Occipital lobe (tissue), 3 donors: Measurements from ENCODE around the gene TTC9. TPM values are rescaled to one million over a fixed set of nuclear protein-coding genes. Genes with fewer than 3 reads are reported as not detected.

Experiments used
- DNase-seq: peaks from one replicate; lab custom pipeline; 2025; lab: John Stamatoyannopoulos, UW
- small RNA-seq: library from RNA; depleted of rRNA; stranded (forward); fragments of <200 nt; gene quantifications from one replicate; pipeline ENCODE3, GENCODE V24; 2014
- total RNA-seq: library from RNA; depleted of rRNA; stranded (reverse); fragments of >200 nt; gene quantifications from one replicate; pipeline ENCODE4 v1.2.3, GENCODE V29; 2014

TTC9 gene
- total RNA-seq, 1 donor from 2014 or later: 22.9 TPM

GRCh38 chr14:70714055-70714550 lies 72.4 kb downstream of the TTC9 start:
- no peak for DNase-seq

- DNase-seq: no peak
Measured at GRCh38 chr14:70716483-70716882, 74.8 kb downstream of the TTC9 start.

DNA sequence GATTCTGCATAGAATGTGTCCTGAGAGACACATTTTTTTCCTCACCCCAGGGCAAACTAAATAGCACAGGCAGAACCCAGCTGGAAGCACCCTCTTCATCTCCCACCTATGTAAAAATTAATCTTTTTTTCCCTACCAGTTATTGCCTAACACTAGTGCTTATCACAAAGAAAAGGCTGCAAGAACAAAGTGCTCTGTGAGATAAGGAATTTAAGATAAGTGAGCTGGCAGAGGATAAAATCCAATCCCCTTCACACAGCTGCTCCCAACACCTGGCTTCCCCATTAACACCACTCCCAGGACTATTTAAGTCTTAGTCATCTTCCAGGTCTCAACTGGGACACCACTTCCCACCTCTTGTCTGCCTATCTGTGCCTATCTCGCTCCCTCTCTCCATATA lies 75.2 kb downstream of the TTC9 start:
- DNase-seq: no peak

DNA sequence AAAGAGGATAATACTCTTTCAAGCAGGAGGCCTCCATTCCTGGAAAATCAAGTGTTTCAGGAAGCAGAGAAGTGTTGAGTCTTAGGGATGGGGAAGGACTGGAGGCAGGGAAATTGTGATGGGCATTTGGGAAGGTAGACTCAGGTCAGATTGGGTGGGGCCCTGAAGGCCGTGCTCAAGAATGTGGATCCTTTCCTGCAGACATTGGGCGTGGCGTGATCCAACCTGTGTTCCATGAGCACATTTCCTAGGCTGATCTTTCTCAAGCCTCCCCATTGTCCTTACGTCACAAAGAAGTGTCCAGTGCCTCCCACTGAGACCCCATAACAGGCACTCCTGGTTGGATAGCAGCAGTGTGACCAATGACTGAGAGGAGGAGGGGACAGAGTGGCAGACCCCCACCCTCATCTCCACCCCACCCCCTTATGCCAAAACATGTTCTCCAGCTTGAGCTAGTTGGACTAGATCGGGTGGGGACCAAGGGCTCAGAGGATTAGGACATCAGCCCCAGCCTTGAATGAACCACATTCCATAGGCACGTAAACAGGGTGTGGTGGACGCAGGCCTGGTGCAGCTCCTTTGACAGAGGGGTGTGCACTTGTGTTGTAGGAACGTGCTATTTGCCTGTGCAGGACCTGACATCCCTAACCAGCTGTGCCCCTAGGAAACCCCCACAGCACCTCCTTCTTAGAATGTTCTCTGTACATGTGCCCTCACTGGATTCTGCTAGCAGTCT lies 76.8 kb downstream of the TTC9 start:
- DNase-seq: no peak

DNA sequence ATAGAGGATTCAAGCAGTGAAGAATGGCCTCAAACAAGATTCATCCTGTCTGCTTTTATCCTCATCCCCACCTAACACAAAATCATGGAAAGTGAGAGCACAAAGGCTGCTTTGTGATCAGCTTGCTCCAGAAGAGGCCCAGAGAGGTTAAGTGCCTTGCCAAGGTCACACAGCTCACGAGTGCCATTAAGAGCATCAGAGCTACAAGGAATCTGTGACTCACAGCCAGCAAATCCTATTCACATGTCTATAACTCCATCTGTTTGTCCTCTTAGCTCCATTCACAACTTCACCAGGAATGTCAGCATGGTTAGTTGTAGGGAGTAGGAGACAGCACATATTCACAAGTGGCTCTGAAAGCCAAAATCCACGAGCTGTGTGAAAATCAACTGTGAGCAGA lies 79.8 kb downstream of the TTC9 start:
- no peak for DNase-seq

GRCh38 chr14:70722418-70722817 lies 80.7 kb downstream of the TTC9 start:
- no peak for DNase-seq

- DNase-seq: no peak
Measured at GRCh38 chr14:70723276-70723675, 81.6 kb downstream of the TTC9 start.

- DNase-seq: no peak
Measured at GRCh38 chr14:70724110-70724509, 82.4 kb downstream of the TTC9 start.

DNA sequence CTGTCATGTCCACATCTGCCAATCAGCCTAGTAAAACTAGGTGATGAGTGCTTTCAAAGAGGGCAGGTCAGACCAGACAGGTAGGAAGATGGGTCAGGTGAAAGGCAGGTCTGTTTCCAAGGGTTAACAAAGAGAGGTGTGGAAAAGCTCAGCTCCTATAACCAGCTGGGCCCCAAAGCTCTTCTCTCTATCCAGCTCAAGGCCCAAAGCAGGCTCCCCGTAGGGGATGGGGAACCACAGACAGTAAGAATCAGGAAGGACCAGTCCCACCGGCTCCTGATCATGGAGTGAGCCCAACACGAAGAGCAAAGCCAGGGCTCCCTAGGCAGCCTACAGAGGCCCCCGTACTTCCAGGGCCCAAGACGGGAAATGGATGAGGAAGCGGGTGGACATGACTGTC lies 83.2 kb downstream of the TTC9 start:
- DNase-seq: no peak

Small RNA genes lying within 50 kb of the gene (small RNA-seq; reads per million reads assigned to genes)
- gene RN7SL77P: not detected

Other genes with a start within 250 kb of the TTC9 start
- 29.8 TPM for gene SYNJ2BP, start 224.8 kb upstream of the TTC9 start, total RNA-seq
- gene ADAM21, start 189.7 kb upstream of the TTC9 start, total RNA-seq: 0.16 TPM
- 2.5 TPM for gene ADAM20, start 106.9 kb upstream of the TTC9 start, total RNA-seq
- gene MED6, start 41.3 kb upstream of the TTC9 start, total RNA-seq: 61.3 TPM
- gene MAP3K9, start 167.6 kb downstream of the TTC9 start, total RNA-seq: 19.3 TPM